ENCODE measurements around the gene TLCD3A. TPM values are rescaled to one million over a fixed set of nuclear protein-coding genes. Genes with fewer than 3 reads are reported as not detected.

The TLCD3A gene
- total and polyA plus RNA-seq, 2 donors (not counting 1 experiment from before 2014, with no cell fraction given), result 7.6 to 54.7 TPM

- no peak overlapping the region for H3K27ac ChIP-seq (ENCODE audit: insufficient read depth, low read length)
- no peaks in the 10 kb centered on the region for H3K9me3 ChIP-seq (ENCODE audit: control insufficient read depth, insufficient read depth, low read depth, low read length)
- no peaks in the 10 kb centered on the region for H3K4me1 ChIP-seq (ENCODE audit: control insufficient read depth, extremely low read depth, insufficient read depth, low read length)
- TF ChIP-seq EZH2 (IDR thresholded peaks at IDR 0.05; ENCODE audit: low read length, missing control alignments) (no peak), CTCF (conservative IDR thresholded peaks at IDR 0.05 in 1 of 2, IDR thresholded peaks at IDR 0.05 in 1 of 2; ENCODE audit: low read depth in 1 of 2, low read length in 2 of 2) (no peak)
- DNase-seq (ENCODE audit: low read depth in 2 of 2), result no peak
- H4K20me1 ChIP-seq (ENCODE audit: control insufficient read depth, extremely low read depth, insufficient read depth, low read length), result no peaks in the 10 kb centered on the region
- H3K27me3 ChIP-seq (ENCODE audit: control insufficient read depth, insufficient read depth, low read length), result no peaks in the 10 kb centered on the region
- no peak overlapping the region for H3K4me3 ChIP-seq (replicated peaks in 1 of 4; ENCODE audit: control extremely low read depth in 1 of 4, insufficient read depth in 1 of 4, low read depth in 3 of 4, low read length in 4 of 4)
- no peak overlapping the region for H2AFZ ChIP-seq (ENCODE audit: low read length)
- no peaks in the 10 kb centered on the region for H3K79me2 ChIP-seq (ENCODE audit: control insufficient read depth, insufficient read depth, low read length)
- no peaks in the 10 kb centered on the region for H3K36me3 ChIP-seq (ENCODE audit: control insufficient read depth, insufficient read depth, low read length)
- no peak overlapping the region for H3K4me2 ChIP-seq (ENCODE audit: extremely low read depth, insufficient read depth, low read length)
- no peak overlapping the region for H3K9ac ChIP-seq (ENCODE audit: insufficient read depth, low read length)
Measured at GRCh38 chr17:721540-721937, 10.9 kb upstream of the TLCD3A start.

- H3K79me2 ChIP-seq (ENCODE audit: control insufficient read depth, insufficient read depth, low read length), result no peaks in the 10 kb centered on the region
- H3K36me3 ChIP-seq (ENCODE audit: control insufficient read depth, insufficient read depth, low read length), result no peaks in the 10 kb centered on the region
- H3K9me3 ChIP-seq (ENCODE audit: control insufficient read depth, insufficient read depth, low read depth, low read length), result no peaks in the 10 kb centered on the region
- no peak overlapping the region for H3K27ac ChIP-seq (ENCODE audit: insufficient read depth, low read length)
- H3K4me1 ChIP-seq (ENCODE audit: control insufficient read depth, extremely low read depth, insufficient read depth, low read length), result no peaks in the 10 kb centered on the region
- no peaks in the 10 kb centered on the region for H3K27me3 ChIP-seq (ENCODE audit: control insufficient read depth, insufficient read depth, low read length)
- H3K9ac ChIP-seq (ENCODE audit: insufficient read depth, low read length), result no peak overlapping the region
- H3K4me2 ChIP-seq (ENCODE audit: extremely low read depth, insufficient read depth, low read length), result no peak overlapping the region
- no peak for DNase-seq (ENCODE audit: low read depth in 2 of 2)
- H4K20me1 ChIP-seq (ENCODE audit: control insufficient read depth, extremely low read depth, insufficient read depth, low read length), result no peaks in the 10 kb centered on the region
- no peak overlapping the region for H2AFZ ChIP-seq (ENCODE audit: low read length)
- TF ChIP-seq EZH2 (IDR thresholded peaks at IDR 0.05; ENCODE audit: low read length, missing control alignments) (no peak), CTCF (conservative IDR thresholded peaks at IDR 0.05 in 1 of 2, IDR thresholded peaks at IDR 0.05 in 1 of 2; ENCODE audit: low read depth in 1 of 2, low read length in 2 of 2) (no peak)
- H3K4me3 ChIP-seq (replicated peaks in 1 of 4; ENCODE audit: control extremely low read depth in 1 of 4, insufficient read depth in 1 of 4, low read depth in 3 of 4, low read length in 4 of 4), result no peak overlapping the region
Measured at GRCh38 chr17:725084-725483, 7.3 kb upstream of the TLCD3A start.

- H3K4me2 ChIP-seq (ENCODE audit: extremely low read depth, insufficient read depth, low read length), result no peak overlapping the region
- no peaks in the 10 kb centered on the region for H4K20me1 ChIP-seq (ENCODE audit: control insufficient read depth, extremely low read depth, insufficient read depth, low read length)
- H3K27me3 ChIP-seq (ENCODE audit: control insufficient read depth, insufficient read depth, low read length), result no peaks in the 10 kb centered on the region
- H3K27ac ChIP-seq (ENCODE audit: insufficient read depth, low read length), result no peak overlapping the region
- no peaks in the 10 kb centered on the region for H3K36me3 ChIP-seq (ENCODE audit: control insufficient read depth, insufficient read depth, low read length)
- H3K79me2 ChIP-seq (ENCODE audit: control insufficient read depth, insufficient read depth, low read length), result no peaks in the 10 kb centered on the region
- no peak overlapping the region for H3K9ac ChIP-seq (ENCODE audit: insufficient read depth, low read length)
- no peaks in the 10 kb centered on the region for H3K4me1 ChIP-seq (ENCODE audit: control insufficient read depth, extremely low read depth, insufficient read depth, low read length)
- no peak for DNase-seq (ENCODE audit: low read depth in 2 of 2)
- H3K9me3 ChIP-seq (ENCODE audit: control insufficient read depth, insufficient read depth, low read depth, low read length), result no peaks in the 10 kb centered on the region
- TF ChIP-seq CTCF (conservative IDR thresholded peaks at IDR 0.05 in 1 of 2, IDR thresholded peaks at IDR 0.05 in 1 of 2; ENCODE audit: low read depth in 1 of 2, low read length in 2 of 2) (no peak), EZH2 (IDR thresholded peaks at IDR 0.05; ENCODE audit: low read length, missing control alignments) (no peak)
- H2AFZ ChIP-seq (ENCODE audit: low read length), result no peak overlapping the region
- H3K4me3 ChIP-seq (replicated peaks in 1 of 4; ENCODE audit: control extremely low read depth in 1 of 4, insufficient read depth in 1 of 4, low read depth in 3 of 4, low read length in 4 of 4), result no peak overlapping the region
Measured at GRCh38 chr17:725746-726145, 6.7 kb upstream of the TLCD3A start.

Measured in fibroblast of lung (primary cell).